ENCODE data around the gene SLC22A2.

Gene SLC22A2

DNA sequence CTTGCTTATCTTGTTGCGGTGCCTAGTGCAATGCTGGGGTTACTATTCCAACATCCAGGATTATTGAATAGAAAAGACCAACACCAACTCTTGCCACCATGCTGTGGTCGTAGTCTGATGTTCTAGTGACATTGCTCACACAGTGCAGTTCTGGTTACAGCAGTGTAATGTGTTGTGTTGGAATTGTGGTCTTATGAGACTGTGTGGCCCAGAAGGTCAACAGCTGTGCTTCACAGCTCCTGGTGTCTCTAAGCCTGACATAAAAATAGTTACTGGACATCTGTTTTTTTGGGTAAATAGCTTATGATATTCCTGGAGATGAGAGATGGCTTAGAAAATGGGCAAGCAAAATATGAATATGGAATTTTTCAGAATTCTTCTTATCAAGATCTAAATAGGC, 57.6 kb downstream of the SLC22A2 start:
- DNase-seq (ENCODE audit: insufficient read length, low spot score) (no peak), FAIRE-seq (no peak)
- TF ChIP-seq, protein P1, sequence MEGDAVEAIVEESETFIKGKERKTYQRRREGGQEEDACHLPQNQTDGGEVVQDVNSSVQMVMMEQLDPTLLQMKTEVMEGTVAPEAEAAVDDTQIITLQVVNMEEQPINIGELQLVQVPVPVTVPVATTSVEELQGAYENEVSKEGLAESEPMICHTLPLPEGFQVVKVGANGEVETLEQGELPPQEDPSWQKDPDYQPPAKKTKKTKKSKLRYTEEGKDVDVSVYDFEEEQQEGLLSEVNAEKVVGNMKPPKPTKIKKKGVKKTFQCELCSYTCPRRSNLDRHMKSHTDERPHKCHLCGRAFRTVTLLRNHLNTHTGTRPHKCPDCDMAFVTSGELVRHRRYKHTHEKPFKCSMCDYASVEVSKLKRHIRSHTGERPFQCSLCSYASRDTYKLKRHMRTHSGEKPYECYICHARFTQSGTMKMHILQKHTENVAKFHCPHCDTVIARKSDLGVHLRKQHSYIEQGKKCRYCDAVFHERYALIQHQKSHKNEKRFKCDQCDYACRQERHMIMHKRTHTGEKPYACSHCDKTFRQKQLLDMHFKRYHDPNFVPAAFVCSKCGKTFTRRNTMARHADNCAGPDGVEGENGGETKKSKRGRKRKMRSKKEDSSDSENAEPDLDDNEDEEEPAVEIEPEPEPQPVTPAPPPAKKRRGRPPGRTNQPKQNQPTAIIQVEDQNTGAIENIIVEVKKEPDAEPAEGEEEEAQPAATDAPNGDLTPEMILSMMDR (IDR thresholded peaks at IDR 0.05; ENCODE audit: insufficient read depth, missing control alignments): no peak

- FAIRE-seq (no peak), DNase-seq (ENCODE audit: insufficient read length, low spot score) (no peak)
- TF ChIP-seq, protein P1 (IDR thresholded peaks at IDR 0.05; ENCODE audit: insufficient read depth, missing control alignments): no peak
These were observed 59.9 kb downstream of the SLC22A2 start for GRCh38 chr6:160198606-160199211.

- FAIRE-seq (no peak), DNase-seq (ENCODE audit: insufficient read length, low spot score) (no peak)
- TF ChIP-seq, protein P1 (IDR thresholded peaks at IDR 0.05; ENCODE audit: insufficient read depth, missing control alignments): no peak
These were observed 61.0 kb downstream of the SLC22A2 start for GRCh38 chr6:160197662-160198061.

GRCh38 chr6:160194808-160195207, 63.8 kb downstream of the SLC22A2 start:
- no peak for FAIRE-seq
- DNase-seq (ENCODE audit: insufficient read length, low spot score): no peak
- TF ChIP-seq, protein P1 (IDR thresholded peaks at IDR 0.05; ENCODE audit: insufficient read depth, missing control alignments): no peak

DNA sequence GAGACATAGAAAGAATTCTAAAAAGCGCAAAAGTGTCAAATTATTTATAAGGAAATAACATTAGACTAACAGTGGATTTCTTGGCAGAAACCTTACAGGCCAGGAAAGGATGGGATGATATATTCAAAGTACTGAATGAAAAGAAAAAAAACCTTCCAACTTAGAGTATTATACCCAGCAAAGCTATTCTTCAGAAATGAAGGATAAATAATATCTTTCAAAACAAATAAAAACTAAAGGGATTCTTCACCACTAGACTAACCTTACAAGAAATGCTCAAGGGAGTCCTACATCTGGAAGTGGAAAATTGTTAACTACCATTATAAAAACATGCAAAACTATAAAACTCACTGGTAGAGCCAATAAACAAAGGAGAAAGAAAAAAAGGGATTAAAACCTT, 65.8 kb downstream of the SLC22A2 start:
- FAIRE-seq: no peak
- DNase-seq (ENCODE audit: insufficient read length, low spot score): no peak
- TF ChIP-seq, protein P1 (IDR thresholded peaks at IDR 0.05; ENCODE audit: insufficient read depth, missing control alignments): no peak

DNA sequence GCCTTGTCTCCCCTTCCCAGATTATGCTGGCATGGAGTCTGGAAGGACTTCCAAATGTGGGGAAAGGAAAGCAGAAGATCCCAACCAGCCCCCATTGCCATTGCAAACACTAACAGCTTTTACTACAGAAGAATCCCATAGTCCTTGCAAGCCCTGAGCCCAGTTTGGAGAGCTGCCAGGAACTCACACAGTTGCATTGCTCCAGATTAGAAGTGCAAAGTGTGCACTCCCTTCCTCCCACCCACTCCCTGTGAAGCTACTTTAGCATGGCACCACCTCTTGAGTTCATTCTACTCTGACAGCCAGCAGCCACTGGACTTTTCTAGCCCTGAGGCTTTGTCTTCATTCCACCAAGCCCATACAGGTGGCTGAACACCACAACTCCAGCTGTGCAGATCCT, 67.6 kb downstream of the SLC22A2 start:
- DNase-seq (ENCODE audit: insufficient read length, low spot score) (no peak), FAIRE-seq (no peak)
- TF ChIP-seq, protein P1 (IDR thresholded peaks at IDR 0.05; ENCODE audit: insufficient read depth, missing control alignments): no peak

DNA sequence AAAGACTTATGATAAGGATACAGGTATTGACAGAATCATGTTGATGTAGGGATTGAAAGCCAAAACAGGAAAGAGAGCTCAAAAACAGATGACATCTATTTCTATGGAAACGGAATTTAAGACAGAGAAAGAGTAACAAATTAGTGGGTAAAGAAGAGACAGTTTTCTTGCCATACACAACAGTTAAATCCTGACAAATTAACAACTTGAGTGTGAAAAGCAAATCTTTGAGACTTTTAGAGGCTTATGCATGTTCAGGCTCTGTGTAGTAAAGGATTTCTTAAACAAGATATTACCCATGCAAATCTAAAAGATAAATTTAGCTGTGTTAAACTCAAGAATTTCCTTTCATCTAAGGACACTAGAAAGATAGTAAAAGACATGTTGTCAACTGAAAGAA, 68.5 kb downstream of the SLC22A2 start:
- no peak for DNase-seq (ENCODE audit: insufficient read length, low spot score)
- TF ChIP-seq, protein P1 (IDR thresholded peaks at IDR 0.05; ENCODE audit: insufficient read depth, missing control alignments): no peak
- FAIRE-seq: no peak
